Fibroblast of skin of scalp (primary cell): ENCODE results near the gene C22orf23.

Experiments
- DNase-seq: peaks from one replicate; pipeline ENCODE4 v3.0.0-alpha.2; 2013

C22orf23 gene

GRCh38 chr22:37924386-37925065 is 28.9 kb downstream of the C22orf23 start:
- no peak for DNase-seq

- no peak for DNase-seq
Observed at GRCh38 chr22:37923927-37924326, 29.5 kb downstream of the C22orf23 start.

- no peak for DNase-seq
Observed at GRCh38 chr22:37922191-37922590, 31.2 kb downstream of the C22orf23 start.

GRCh38 chr22:37920126-37920525 is 33.3 kb downstream of the C22orf23 start:
- DNase-seq, result no peak

- no peak for DNase-seq
Observed at GRCh38 chr22:37918580-37919270, 34.7 kb downstream of the C22orf23 start.

GRCh38 chr22:37917874-37918548 is 35.4 kb downstream of the C22orf23 start:
- DNase-seq, result no peak

- DNase-seq, result no peak
Observed at GRCh38 chr22:37916311-37916710, 37.1 kb downstream of the C22orf23 start.

GRCh38 chr22:37913233-37913721 is 40.1 kb downstream of the C22orf23 start:
- DNase-seq, result no peak

GRCh38 chr22:37912171-37912570 is 41.2 kb downstream of the C22orf23 start:
- DNase-seq, result no peak

GRCh38 chr22:37911697-37912096 is 41.7 kb downstream of the C22orf23 start:
- DNase-seq, result no peak

- DNase-seq, result peak; percentile 51
Observed at GRCh38 chr22:37910890-37911672, 42.3 kb downstream of the C22orf23 start.

- DNase-seq, result peak; percentile 88
Observed at GRCh38 chr22:37909766-37910165, 43.6 kb downstream of the C22orf23 start.

GRCh38 chr22:37907036-37907954 is 46.1 kb downstream of the C22orf23 start:
- DNase-seq, result no peak

GRCh38 chr22:37906364-37907008 is 46.9 kb downstream of the C22orf23 start:
- DNase-seq, result no peak

- DNase-seq, result peak; percentile 91
Observed at GRCh38 chr22:37905534-37906363, 47.7 kb downstream of the C22orf23 start, which contains the start of gene MICALL1. Gene MICALL1, plus strand, starts transcription at chr22:37906297. Its CDS starts 126 bp downstream, at chr22:37906423.

- DNase-seq, result peak; percentile 100
Observed at GRCh38 chr22:37904572-37905533, 48.5 kb downstream of the C22orf23 start.

- peak; percentile 41 for DNase-seq
Observed at GRCh38 chr22:37898441-37899181, 54.8 kb downstream of the C22orf23 start.

- DNase-seq, result no peak
Observed at GRCh38 chr22:37897807-37898206, 55.6 kb downstream of the C22orf23 start.
